ENCODE results near the gene EFNA1. TPM values are rescaled to one million over a fixed set of nuclear protein-coding genes. Genes with fewer than 3 reads are reported as not detected.
A peak's percentile ranks its signal among the peaks of the same experiment; 100 is the strongest.
"Not testable (repeated sequence)": the region's sequence is repeated elsewhere in the genome, so short reads cannot be mapped to it uniquely, and the experiment has no call there.

Gene EFNA1
- total RNA-seq, 1 experiment from 2014 or later, result not detected

GRCh38 chr1:155139895-155140629 lies 12.4 kb downstream of the EFNA1 start, which contains the start of gene DPM3:
DPM3 (minus strand) TSS chr1:155140531; CDS start chr1:155140240, 291 bp downstream.
- Histone ChIP-seq H3K36me3 (ENCODE audit: insufficient read depth, low read length) (peaks cover 4% of the 10 kb centered on the region; the same call in 1 of the 2 replicates), H4K20me1 (ENCODE audit: insufficient read depth, low read depth, low read length) (no peaks in the 10 kb centered on the region), H3K27ac (ENCODE audit: low read length) (no peak within 1 kb of the TSS), H3K4me2 (ENCODE audit: low read depth, low read length, poor library complexity, severe bottlenecking) (peak within 1 kb of the TSS; percentile 77), H3K9me2 (replicated peaks; ENCODE audit: insufficient read depth, low read length) (no peaks in the 10 kb centered on the region), H3K27me3 (ENCODE audit: low read length) (no peaks in the 10 kb centered on the region), H3K9ac (ENCODE audit: low read length) (peak within 1 kb of the TSS; percentile 76), H3K79me2 (ENCODE audit: low read length) (peaks cover 29% of the 10 kb centered on the region), H3K4me1 (ENCODE audit: low read length) (peaks cover 32% of the 10 kb centered on the region), H3K4me3 (ENCODE audit: low read length) (peak within 1 kb of the TSS; percentile 95), H3K9me3 (ENCODE audit: low read length) (no peaks in the 10 kb centered on the region), H2AFZ (ENCODE audit: low read length) (peak within 1 kb of the TSS; percentile 99)
- peak; percentile 96 for DNase-seq

GRCh38 chr1:155140630-155140953 lies 12.9 kb downstream of the EFNA1 start:
- Histone ChIP-seq H3K27ac (ENCODE audit: low read length) (no peak overlapping the region), H3K36me3 (ENCODE audit: insufficient read depth, low read length) (peaks cover 4% of the 10 kb centered on the region; the same call in 1 of the 2 replicates), H4K20me1 (ENCODE audit: insufficient read depth, low read depth, low read length) (no peaks in the 10 kb centered on the region), H2AFZ (ENCODE audit: low read length) (peak overlapping the region; percentile 99), H3K4me2 (ENCODE audit: low read depth, low read length, poor library complexity, severe bottlenecking) (peak overlapping the region; percentile 77), H3K9ac (ENCODE audit: low read length) (peak overlapping the region; percentile 76), H3K9me2 (replicated peaks; ENCODE audit: insufficient read depth, low read length) (no peaks in the 10 kb centered on the region), H3K79me2 (ENCODE audit: low read length) (peaks cover 29% of the 10 kb centered on the region), H3K4me1 (ENCODE audit: low read length) (peaks cover 31% of the 10 kb centered on the region), H3K4me3 (ENCODE audit: low read length) (peak overlapping the region; percentile 95), H3K9me3 (ENCODE audit: low read length) (no peaks in the 10 kb centered on the region), H3K27me3 (ENCODE audit: low read length) (no peaks in the 10 kb centered on the region)
- DNase-seq, result no peak

- no peak overlapping the region for H3K27ac ChIP-seq (ENCODE audit: low read length)
- no peaks in the 10 kb centered on the region for H3K27me3 ChIP-seq (ENCODE audit: low read length)
- DNase-seq, result no peak
- H3K4me2 ChIP-seq (ENCODE audit: low read depth, low read length, poor library complexity, severe bottlenecking), result no peak overlapping the region
- no peaks in the 10 kb centered on the region for H4K20me1 ChIP-seq (ENCODE audit: insufficient read depth, low read depth, low read length)
- no peak overlapping the region for H3K4me3 ChIP-seq (ENCODE audit: low read length)
- no peaks in the 10 kb centered on the region for H3K9me2 ChIP-seq (replicated peaks; ENCODE audit: insufficient read depth, low read length)
- H3K9ac ChIP-seq (ENCODE audit: low read length), result no peak overlapping the region
- H3K36me3 ChIP-seq (ENCODE audit: insufficient read depth, low read length), result peaks cover 4% of the 10 kb centered on the region; the same call in 1 of the 2 replicates
- peaks cover 30% of the 10 kb centered on the region for H3K4me1 ChIP-seq (ENCODE audit: low read length)
- no peak overlapping the region for H2AFZ ChIP-seq (ENCODE audit: low read length)
- peaks cover 29% of the 10 kb centered on the region for H3K79me2 ChIP-seq (ENCODE audit: low read length)
- no peaks in the 10 kb centered on the region for H3K9me3 ChIP-seq (ENCODE audit: low read length)
Measured at GRCh38 chr1:155141749-155142148, 14.1 kb downstream of the EFNA1 start.

- H3K9me3 ChIP-seq (ENCODE audit: low read length), result no peaks in the 10 kb centered on the region
- no peak overlapping the region for H2AFZ ChIP-seq (ENCODE audit: low read length)
- no peaks in the 10 kb centered on the region for H3K27me3 ChIP-seq (ENCODE audit: low read length)
- H3K27ac ChIP-seq (ENCODE audit: low read length), result no peak overlapping the region
- no peak overlapping the region for H3K9ac ChIP-seq (ENCODE audit: low read length)
- no peak for DNase-seq
- no peak overlapping the region for H3K4me3 ChIP-seq (ENCODE audit: low read length)
- H3K4me1 ChIP-seq (ENCODE audit: low read length), result peaks cover 2% of the 10 kb centered on the region
- H4K20me1 ChIP-seq (ENCODE audit: insufficient read depth, low read depth, low read length), result no peaks in the 10 kb centered on the region
- H3K36me3 ChIP-seq (ENCODE audit: insufficient read depth, low read length), result no peaks in the 10 kb centered on the region
- no peaks in the 10 kb centered on the region for H3K9me2 ChIP-seq (replicated peaks; ENCODE audit: insufficient read depth, low read length)
- H3K4me2 ChIP-seq (ENCODE audit: low read depth, low read length, poor library complexity, severe bottlenecking), result no peak overlapping the region
- H3K79me2 ChIP-seq (ENCODE audit: low read length), result no peaks in the 10 kb centered on the region
Measured at GRCh38 chr1:155145491-155145890, 17.8 kb downstream of the EFNA1 start.

- not testable (repeated sequence) for H3K79me2 ChIP-seq (ENCODE audit: low read length); H3K36me3 ChIP-seq (ENCODE audit: insufficient read depth, low read length); H3K27ac ChIP-seq (ENCODE audit: low read length); H3K9me2 ChIP-seq (replicated peaks; ENCODE audit: insufficient read depth, low read length); DNase-seq; H3K9ac ChIP-seq (ENCODE audit: low read length); H4K20me1 ChIP-seq (ENCODE audit: insufficient read depth, low read depth, low read length); H3K27me3 ChIP-seq (ENCODE audit: low read length); H2AFZ ChIP-seq (ENCODE audit: low read length); H3K9me3 ChIP-seq (ENCODE audit: low read length); H3K4me2 ChIP-seq (ENCODE audit: low read depth, low read length, poor library complexity, severe bottlenecking); H3K4me3 ChIP-seq (ENCODE audit: low read length)
- peaks cover 12% of the 10 kb centered on the region for H3K4me1 ChIP-seq (ENCODE audit: low read length)
Measured at GRCh38 chr1:155155996-155156643, 28.4 kb downstream of the EFNA1 start.

GRCh38 chr1:155158991-155159390 lies 31.3 kb downstream of the EFNA1 start:
- no peak overlapping the region for H3K4me3 ChIP-seq (ENCODE audit: low read length)
- H3K27ac ChIP-seq (ENCODE audit: low read length), result no peak overlapping the region
- no peak overlapping the region for H3K9ac ChIP-seq (ENCODE audit: low read length)
- H3K4me1 ChIP-seq (ENCODE audit: low read length), result peaks cover 12% of the 10 kb centered on the region
- no peak for DNase-seq
- H3K27me3 ChIP-seq (ENCODE audit: low read length), result no peaks in the 10 kb centered on the region
- no peak overlapping the region for H2AFZ ChIP-seq (ENCODE audit: low read length)
- no peaks in the 10 kb centered on the region for H3K9me2 ChIP-seq (replicated peaks; ENCODE audit: insufficient read depth, low read length)
- no peaks in the 10 kb centered on the region for H3K36me3 ChIP-seq (ENCODE audit: insufficient read depth, low read length)
- H3K4me2 ChIP-seq (ENCODE audit: low read depth, low read length, poor library complexity, severe bottlenecking), result no peak overlapping the region
- no peaks in the 10 kb centered on the region for H4K20me1 ChIP-seq (ENCODE audit: insufficient read depth, low read depth, low read length)
- no peaks in the 10 kb centered on the region for H3K9me3 ChIP-seq (ENCODE audit: low read length)
- no peaks in the 10 kb centered on the region for H3K79me2 ChIP-seq (ENCODE audit: low read length)

- no peaks in the 10 kb centered on the region for H3K9me2 ChIP-seq (replicated peaks; ENCODE audit: insufficient read depth, low read length)
- no peak overlapping the region for H2AFZ ChIP-seq (ENCODE audit: low read length)
- H3K4me3 ChIP-seq (ENCODE audit: low read length), result no peak overlapping the region
- no peak for DNase-seq
- H3K4me2 ChIP-seq (ENCODE audit: low read depth, low read length, poor library complexity, severe bottlenecking), result no peak overlapping the region
- no peak overlapping the region for H3K27ac ChIP-seq (ENCODE audit: low read length)
- H3K27me3 ChIP-seq (ENCODE audit: low read length), result no peaks in the 10 kb centered on the region
- H4K20me1 ChIP-seq (ENCODE audit: insufficient read depth, low read depth, low read length), result no peaks in the 10 kb centered on the region
- H3K4me1 ChIP-seq (ENCODE audit: low read length), result peaks cover 10% of the 10 kb centered on the region
- no peaks in the 10 kb centered on the region for H3K9me3 ChIP-seq (ENCODE audit: low read length)
- H3K9ac ChIP-seq (ENCODE audit: low read length), result no peak overlapping the region
- H3K79me2 ChIP-seq (ENCODE audit: low read length), result no peaks in the 10 kb centered on the region
- H3K36me3 ChIP-seq (ENCODE audit: insufficient read depth, low read length), result no peaks in the 10 kb centered on the region
Measured at GRCh38 chr1:155160128-155160527, 32.5 kb downstream of the EFNA1 start.

GRCh38 chr1:155162631-155163030 lies 35.0 kb downstream of the EFNA1 start:
- H3K27me3 ChIP-seq (ENCODE audit: low read length); H3K9me3 ChIP-seq (ENCODE audit: low read length); H2AFZ ChIP-seq (ENCODE audit: low read length); H3K4me3 ChIP-seq (ENCODE audit: low read length); H4K20me1 ChIP-seq (ENCODE audit: insufficient read depth, low read depth, low read length); DNase-seq; H3K79me2 ChIP-seq (ENCODE audit: low read length); H3K27ac ChIP-seq (ENCODE audit: low read length); H3K9ac ChIP-seq (ENCODE audit: low read length); H3K9me2 ChIP-seq (replicated peaks; ENCODE audit: insufficient read depth, low read length); H3K36me3 ChIP-seq (ENCODE audit: insufficient read depth, low read length); H3K4me2 ChIP-seq (ENCODE audit: low read depth, low read length, poor library complexity, severe bottlenecking): not testable (repeated sequence)
- H3K4me1 ChIP-seq (ENCODE audit: low read length), result peaks cover 13% of the 10 kb centered on the region
